Stimulated activated CD4-positive, alpha-beta T cell treated with anti-CD3 and anti-CD28 coated beads, Interleukin-1b, Interleukin-23, amount 100 ng/mL, for 1 hour (primary cell): Measurements from ENCODE around the gene MAD1L1.

Experiments used
- DNase-seq, 2 donors: peaks; one replicate each; pipeline ENCODE4 v3.0.0-alpha.2; 2020; ENCODE audit warnings: low read depth in 2 of 2

MAD1L1 gene

GRCh38 chr7:2157473-2158279 is 75.1 kb downstream of the MAD1L1 start:
- no peak for DNase-seq

GRCh38 chr7:2156756-2157472 is 75.8 kb downstream of the MAD1L1 start:
- no peak for DNase-seq

GRCh38 chr7:2154831-2155230 is 77.9 kb downstream of the MAD1L1 start:
- DNase-seq, result no peak

- no peak for DNase-seq
These were observed 78.6 kb downstream of the MAD1L1 start for GRCh38 chr7:2154121-2154520.

GRCh38 chr7:2152646-2153045 is 80.1 kb downstream of the MAD1L1 start:
- no peak for DNase-seq

- DNase-seq, result no peak
These were observed 80.7 kb downstream of the MAD1L1 start for GRCh38 chr7:2151801-2152612.

- no peak for DNase-seq
These were observed 81.5 kb downstream of the MAD1L1 start for GRCh38 chr7:2151237-2151636.

- DNase-seq, result no peak
These were observed 82.3 kb downstream of the MAD1L1 start for GRCh38 chr7:2150445-2150815.

- DNase-seq, result no peak
These were observed 82.9 kb downstream of the MAD1L1 start for GRCh38 chr7:2149672-2150444.

- no peak for DNase-seq
These were observed 83.9 kb downstream of the MAD1L1 start for GRCh38 chr7:2148814-2149213.

- no peak for DNase-seq
These were observed 84.6 kb downstream of the MAD1L1 start for GRCh38 chr7:2148189-2148588.

GRCh38 chr7:2146676-2147472 is 85.9 kb downstream of the MAD1L1 start:
- DNase-seq, result no peak

- no peak for DNase-seq
These were observed 86.7 kb downstream of the MAD1L1 start for GRCh38 chr7:2145835-2146580.

GRCh38 chr7:2144926-2145325 is 87.8 kb downstream of the MAD1L1 start:
- no peak for DNase-seq

GRCh38 chr7:2143981-2144595 is 88.7 kb downstream of the MAD1L1 start:
- DNase-seq, result no peak

- no peak for DNase-seq
These were observed 89.3 kb downstream of the MAD1L1 start for GRCh38 chr7:2143450-2143849.

GRCh38 chr7:2142386-2142785 is 90.4 kb downstream of the MAD1L1 start:
- DNase-seq, result no peak

- no peak for DNase-seq
These were observed 91.1 kb downstream of the MAD1L1 start for GRCh38 chr7:2141651-2142050.

- DNase-seq, result no peak
These were observed 91.7 kb downstream of the MAD1L1 start for GRCh38 chr7:2141021-2141410.
